ENCODE measurements around the gene TMEM233. TPM values are rescaled to one million over a fixed set of nuclear protein-coding genes. Genes with fewer than 3 reads are reported as not detected.

The TMEM233 gene
- total RNA-seq: 0.87 and 1.4 TPM in 2 replicates

GRCh38 chr12:119593578-119594398 lies at the start of gene TMEM233:
TSS of gene TMEM233 (plus strand) at chr12:119593774. CDS start at chr12:119593849, 75 bp downstream.
- no peak for DNase-seq (ENCODE audit: low read depth)

DNA sequence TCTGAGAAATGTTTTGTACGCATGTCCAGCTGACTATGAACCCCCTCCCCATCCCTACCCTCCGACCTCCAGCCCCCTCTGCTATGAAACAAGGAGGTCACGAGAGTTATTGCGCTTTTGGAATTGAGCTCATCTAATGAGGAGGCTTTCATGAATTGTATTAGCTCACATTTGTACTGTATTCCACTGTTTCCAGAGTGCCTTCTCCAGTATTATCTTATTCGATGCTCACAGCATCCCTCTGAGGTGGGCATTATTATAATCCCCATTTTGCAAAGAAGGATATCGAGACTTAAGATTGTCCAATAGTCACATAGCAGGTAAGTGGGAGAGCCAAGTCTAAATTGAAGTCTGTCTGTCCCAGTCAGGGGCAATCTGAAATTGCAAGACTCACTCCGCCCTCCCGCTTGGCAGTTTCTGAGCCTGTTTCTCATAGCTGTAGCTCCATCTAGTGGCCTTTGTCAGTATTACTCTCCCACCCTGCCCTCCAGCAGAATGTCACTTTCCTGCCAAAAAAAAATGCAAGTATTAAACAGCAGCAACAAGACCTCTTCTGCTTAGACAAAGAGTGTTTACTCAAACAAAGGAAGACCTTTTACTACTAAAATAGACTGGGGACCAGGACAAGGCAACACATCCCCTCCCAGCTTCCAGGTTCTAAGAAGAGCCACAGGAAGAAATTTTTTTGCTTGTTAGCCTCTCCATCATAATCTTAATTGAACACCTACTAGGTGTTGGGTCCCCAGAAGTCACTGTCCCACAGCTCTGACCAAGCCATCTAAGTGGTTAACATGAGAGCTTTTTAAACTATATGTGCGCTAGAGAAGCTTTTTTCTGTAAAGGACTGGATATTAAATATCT lies 48.6 kb upstream of the TMEM233 start:
- peak; percentile 67 for DNase-seq (ENCODE audit: low read depth)

GRCh38 chr12:119546340-119546739 lies 47.2 kb upstream of the TMEM233 start:
- no peak for DNase-seq (ENCODE audit: low read depth)

DNA sequence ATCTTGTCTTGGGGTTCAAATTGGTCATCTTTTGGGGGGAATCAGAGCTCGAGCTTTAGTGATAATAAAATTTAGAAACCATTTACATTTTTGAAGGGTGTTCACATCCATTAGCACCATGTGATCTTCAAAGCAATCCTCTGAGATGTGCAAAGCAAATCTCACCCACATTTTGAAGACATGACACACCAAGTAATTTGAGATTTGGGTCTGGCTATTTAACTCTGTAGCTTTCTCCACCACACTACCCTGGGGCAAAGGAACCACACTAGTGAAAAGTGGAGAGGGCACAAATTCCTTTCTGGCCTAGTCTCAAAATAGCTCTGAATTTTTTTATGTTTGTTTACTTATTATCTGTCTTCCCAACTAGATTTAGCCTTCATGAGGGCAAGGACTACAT lies 46.6 kb upstream of the TMEM233 start:
- DNase-seq (ENCODE audit: low read depth): no peak

DNA sequence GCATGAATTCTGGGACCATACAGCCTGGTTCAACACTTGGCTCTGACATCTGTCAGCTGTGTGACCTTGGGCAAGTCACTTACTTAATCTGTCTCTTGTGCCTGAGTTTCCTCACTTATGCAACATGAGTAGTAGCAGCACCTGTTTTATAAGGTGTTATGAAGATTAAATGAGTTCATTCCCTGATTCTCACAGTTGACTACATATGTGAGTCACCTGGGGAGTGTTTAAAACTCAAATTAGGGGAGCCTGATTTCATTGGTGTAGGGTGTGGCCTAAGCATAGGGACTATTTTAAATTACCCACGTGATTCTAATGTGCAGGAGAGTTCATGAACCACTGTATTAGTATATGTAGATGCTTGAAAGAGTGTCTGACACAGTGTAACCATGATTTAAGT lies 36.7 kb upstream of the TMEM233 start:
- no peak for DNase-seq (ENCODE audit: low read depth)

- no peak for DNase-seq (ENCODE audit: low read depth)
Measured at GRCh38 chr12:119565404-119565803, 28.2 kb upstream of the TMEM233 start.

DNA sequence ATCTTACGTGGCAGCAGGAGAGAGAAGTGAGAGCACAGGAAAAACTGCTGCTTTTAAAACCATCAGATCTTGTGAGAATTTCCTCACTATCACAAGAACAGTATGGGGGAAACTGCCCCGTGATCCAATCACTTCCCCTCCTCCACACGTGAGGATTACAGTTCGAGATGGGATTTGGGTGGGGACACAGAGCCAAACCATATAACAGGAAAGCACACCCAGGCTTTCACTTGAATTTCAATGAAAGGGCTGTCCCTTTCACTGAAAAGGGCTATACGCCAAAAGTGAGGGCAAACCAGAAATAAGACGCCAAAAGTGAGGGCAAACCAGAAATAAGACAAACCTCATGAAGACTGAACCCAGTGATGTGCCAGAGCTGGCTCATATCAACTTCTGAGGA lies 22.8 kb upstream of the TMEM233 start:
- no peak for DNase-seq (ENCODE audit: low read depth)

GRCh38 chr12:119573086-119573485 lies 20.5 kb upstream of the TMEM233 start:
- DNase-seq (ENCODE audit: low read depth): no peak

GRCh38 chr12:119574255-119574654 lies 19.3 kb upstream of the TMEM233 start:
- no peak for DNase-seq (ENCODE audit: low read depth)

GRCh38 chr12:119576118-119576810 lies 17.3 kb upstream of the TMEM233 start:
- DNase-seq (ENCODE audit: low read depth): no peak

DNA sequence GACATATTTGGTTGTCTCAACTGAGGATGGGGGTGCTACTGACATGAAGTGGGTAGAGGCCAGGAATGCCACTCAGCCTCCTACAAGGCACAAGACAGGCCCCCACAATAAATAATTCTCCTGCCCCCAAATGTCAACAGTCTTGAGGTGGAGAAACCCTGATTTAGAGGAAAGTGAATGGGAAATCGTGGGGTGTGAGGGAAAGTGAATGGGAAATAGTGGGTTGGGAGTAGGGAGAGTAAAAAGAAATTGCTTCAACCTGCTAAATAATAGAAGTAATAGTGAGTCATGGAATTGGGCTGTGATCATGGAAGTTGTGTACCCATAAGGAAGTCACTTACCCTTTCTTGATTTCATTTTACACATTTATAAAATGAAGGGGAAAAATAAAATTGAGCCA lies 16.7 kb upstream of the TMEM233 start:
- no peak for DNase-seq (ENCODE audit: low read depth)

- DNase-seq (ENCODE audit: low read depth): peak; percentile 49
Measured at GRCh38 chr12:119578112-119578511, 15.5 kb upstream of the TMEM233 start.

- DNase-seq (ENCODE audit: low read depth): peak; percentile 87
Measured at GRCh38 chr12:119589097-119589496, 4.5 kb upstream of the TMEM233 start.

DNA sequence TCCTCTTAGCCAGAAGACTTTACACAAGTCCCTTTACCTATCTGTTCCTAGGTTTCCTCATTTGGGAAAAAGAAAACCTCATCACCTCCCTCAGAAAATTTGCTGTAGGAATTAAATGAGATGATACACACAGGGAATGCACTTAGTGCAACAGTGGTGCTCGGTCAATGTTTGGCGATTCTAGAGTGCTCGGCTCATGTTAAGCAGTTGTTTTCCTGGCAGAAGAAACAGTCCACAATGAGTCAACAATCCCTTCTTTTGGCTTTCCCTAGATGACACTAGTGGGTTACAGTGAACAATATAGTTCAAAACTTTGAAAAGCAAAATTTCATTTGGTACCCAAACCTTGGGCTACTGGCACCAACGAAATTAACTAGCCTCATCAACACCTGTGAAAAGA lies 3.9 kb upstream of the TMEM233 start:
- no peak for DNase-seq (ENCODE audit: low read depth)

- no peak for DNase-seq (ENCODE audit: low read depth)
Measured at GRCh38 chr12:119592232-119592631, 1.3 kb upstream of the TMEM233 start.

DNA sequence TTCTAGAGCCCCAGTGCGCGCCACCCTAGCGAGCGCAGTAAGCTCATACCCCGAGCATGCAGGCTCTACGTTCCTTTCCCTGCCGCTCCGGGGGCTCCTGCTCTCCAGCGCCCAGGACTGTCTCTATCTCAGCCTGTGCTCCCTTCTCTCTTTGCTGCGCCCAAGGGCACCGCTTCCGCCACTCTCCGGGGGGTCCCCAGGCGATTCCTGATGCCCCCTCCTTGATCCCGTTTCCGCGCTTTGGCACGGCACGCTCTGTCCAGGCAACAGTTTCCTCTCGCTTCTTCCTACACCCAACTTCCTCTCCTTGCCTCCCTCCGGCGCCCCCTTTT lies 791 bp downstream of the TMEM233 start:
- DNase-seq (ENCODE audit: low read depth): no peak

DNA sequence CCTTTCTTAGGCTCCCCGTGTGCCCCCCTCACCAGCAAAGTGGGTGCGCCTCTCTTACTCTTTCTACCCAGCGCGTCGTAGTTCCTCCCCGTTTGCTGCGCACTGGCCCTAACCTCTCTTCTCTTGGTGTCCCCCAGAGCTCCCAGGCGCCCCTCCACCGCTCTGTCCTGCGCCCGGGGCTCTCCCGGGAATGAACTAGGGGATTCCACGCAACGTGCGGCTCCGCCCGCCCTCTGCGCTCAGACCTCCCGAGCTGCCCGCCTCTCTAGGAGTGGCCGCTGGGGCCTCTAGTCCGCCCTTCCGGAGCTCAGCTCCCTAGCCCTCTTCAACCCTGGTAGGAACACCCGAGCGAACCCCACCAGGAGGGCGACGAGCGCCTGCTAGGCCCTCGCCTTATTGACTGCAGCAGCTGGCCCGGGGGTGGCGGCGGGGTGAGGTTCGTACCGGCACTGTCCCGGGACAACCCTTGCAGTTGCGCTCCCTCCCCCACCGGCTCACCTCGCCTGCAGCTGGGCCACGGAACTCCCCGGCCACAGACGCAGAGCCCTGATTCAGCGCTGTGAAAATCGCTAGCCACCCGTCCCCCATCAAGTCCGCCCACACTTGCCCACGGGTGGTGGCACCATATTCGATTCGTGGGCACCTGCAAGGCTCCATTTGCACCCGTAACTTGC lies 1.3 kb downstream of the TMEM233 start:
- no peak for DNase-seq (ENCODE audit: low read depth)

GRCh38 chr12:119598159-119598558 lies 4.6 kb downstream of the TMEM233 start:
- no peak for DNase-seq (ENCODE audit: low read depth)

DNA sequence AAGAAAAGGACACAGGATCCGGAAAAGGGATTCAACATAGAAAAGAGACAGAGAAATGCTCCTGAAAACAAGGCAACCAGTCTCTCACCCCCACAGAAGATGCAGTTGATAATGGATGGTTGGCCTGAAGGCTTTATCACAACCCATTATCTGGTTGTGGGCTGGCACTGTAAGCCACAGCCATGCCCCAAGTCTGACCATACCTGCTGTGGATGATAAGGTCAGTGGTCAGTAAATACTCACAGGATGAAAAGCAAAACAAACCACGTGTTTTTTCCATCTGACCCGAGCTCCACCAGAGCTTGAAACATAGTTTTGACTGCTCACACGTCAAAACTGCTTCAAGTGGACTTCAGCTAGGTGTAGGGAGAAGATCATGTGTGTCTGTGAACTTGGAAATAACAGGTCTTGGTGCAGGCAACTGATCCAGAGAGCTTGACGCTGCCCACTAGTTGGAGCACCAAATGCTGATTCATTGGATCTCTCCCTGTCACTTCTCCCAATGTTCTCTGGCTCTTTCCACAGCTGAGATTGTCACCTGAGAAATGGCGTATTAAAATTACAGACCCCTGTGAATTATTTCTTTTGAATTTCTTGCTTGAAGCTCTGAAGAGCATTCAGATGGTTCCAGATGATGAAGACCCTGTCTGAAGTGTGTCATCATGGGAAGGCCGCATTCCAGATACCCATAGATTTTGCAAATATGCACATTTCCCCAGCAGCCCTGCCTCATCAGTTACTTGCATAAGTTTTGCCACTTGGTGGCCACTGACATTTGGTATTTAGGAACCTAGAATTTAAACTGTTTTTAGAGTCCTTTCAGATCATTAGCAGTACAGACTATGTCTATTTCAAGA lies 8.5 kb downstream of the TMEM233 start:
- peak; percentile 13 for DNase-seq (ENCODE audit: low read depth)

GRCh38 chr12:119602734-119603094 lies 9.1 kb downstream of the TMEM233 start:
- no peak for DNase-seq (ENCODE audit: low read depth)

GRCh38 chr12:119603767-119604166 lies 10.2 kb downstream of the TMEM233 start:
- no peak for DNase-seq (ENCODE audit: low read depth)
